Panc1 (cell line): ENCODE data around the gene GNAS. TPM values are rescaled to one million over a fixed set of nuclear protein-coding genes. Genes with fewer than 3 reads are reported as not detected.
A peak's percentile ranks its signal among the peaks of the same experiment; 100 is the strongest.

Experiments used
- ATAC-seq: fragments of 200-7000 bp; cut with Tn5 transposase; 2 replicates; pipeline ENCODE4 v1.9.1; 2020; ENCODE audit warnings: mild to moderate bottlenecking, moderate library complexity
- BruUV-seq: library from RNA; stranded (reverse); fragments of 400-500 nt; replicated peaks from 2 replicates; lab custom pipeline; 2021; lab: Mats Ljungman, UMichigan
- CTCF ChIA-PET: fragments of 300-600 bp; sonication (Branson Sonifier 250); formaldehyde crosslinking; loops from one replicate; lab custom pipeline; 2022; ENCODE audit warnings: antibody characterized with exemption; lab: Charles Lee
- POLR2A ChIA-PET: fragments of 300-600 bp; sonication (Branson Sonifier 250); formaldehyde crosslinking; loops from one replicate; lab custom pipeline; 2022; ENCODE audit warnings: antibody characterized with exemption; lab: Charles Lee
- DNase-seq: peaks from one replicate; pipeline ENCODE4 v3.0.0-alpha.2; 2010; ENCODE audit warnings: low read depth, low spot score
- H3K27ac ChIP-seq: 2 replicates; pipeline ENCODE4 v1.5.1; 2011; ENCODE audit warnings: mild to moderate bottlenecking, low read length, inconsistent platforms
- H3K27me3 ChIP-seq: fragments of 200-500 bp; sonication (Bioruptor generic); 2 replicates; pipeline ENCODE4 v1.6.0; 2014; ENCODE audit warnings: low read length, inconsistent platforms; ENCODE audit not compliant: control insufficient read depth, insufficient read depth
- H3K36me3 ChIP-seq: fragments of 200-500 bp; sonication (Bioruptor generic); 2 replicates; pipeline ENCODE4 v1.5.1; 2014; ENCODE audit warnings: inconsistent platforms, mild to moderate bottlenecking, low read length, moderate library complexity; ENCODE audit not compliant: control insufficient read depth, insufficient read depth
- H3K4me1 ChIP-seq: 2 replicates; pipeline ENCODE4 v1.5.1; 2011; ENCODE audit warnings: inconsistent platforms, mild to moderate bottlenecking, low read length, moderate library complexity; ENCODE audit not compliant: control insufficient read depth, insufficient read depth
- H3K4me3 ChIP-seq, 2 experiments: 2 replicates each; pipeline ENCODE4 v1.5.1; 2011 to 2012; ENCODE audit warnings: low read depth in 2 of 2, low read length in 2 of 2, mild to moderate bottlenecking in 2 of 2, inconsistent platforms in 1 of 2, moderate library complexity in 1 of 2
- H3K9me3 ChIP-seq: fragments of 200-500 bp; sonication (Bioruptor generic); 2 replicates; pipeline ENCODE4 v1.5.1; 2014; ENCODE audit warnings: low read depth, mild to moderate bottlenecking, inconsistent platforms, low read length, moderate library complexity; ENCODE audit not compliant: control insufficient read depth, insufficient read depth
- POLR2AphosphoS5 ChIP-seq: IDR thresholded peaks from 2 replicates; pipeline ENCODE4 v1.6.1; 2012; ENCODE audit warnings: mild to moderate bottlenecking, low read depth, low read length, moderate library complexity
- SIN3A ChIP-seq: IDR thresholded peaks from 2 replicates; pipeline ENCODE4 v1.6.1; 2012; ENCODE audit warnings: low read depth, mild to moderate bottlenecking, low read length, moderate library complexity, borderline replicate concordance; ENCODE audit not compliant: insufficient read depth
- TCF7L2 ChIP-seq: IDR thresholded peaks from 2 replicates; pipeline ENCODE4 v1.6.1; 2011; ENCODE audit warnings: mild to moderate bottlenecking, low read depth, low read length, inconsistent platforms
- in situ Hi-C: cut with HindIII; loops from 2 replicates; pipeline ENCODE4 v1.10.0; 2016; ENCODE audit warnings: low sequenced_read_pairs, low pct_unique_long_range_greater_than_20kb
- intact Hi-C: fragments of 100-400 bp; cut with micrococcal nuclease; formaldehyde crosslinking; loops from one replicate; pipeline ENCODE4 v1.10.0; 2022; ENCODE audit not compliant: unreplicated experiment
- total RNA-seq: library from RNA; stranded (reverse); gene quantifications from one replicate; pipeline ENCODE4 v1.2.1, GENCODE V29; 2021; ENCODE audit not compliant: unreplicated experiment
- TF ChIP-seq, protein P1 (sequence below): fragments of 450-650 bp; IDR thresholded peaks from 2 replicates; pipeline ENCODE4 v1.5.1; 2017; ENCODE audit warnings: mild to moderate bottlenecking
- TF ChIP-seq, protein P2 (sequence below), 2 experiments: IDR thresholded peaks; 2 replicates each; pipeline ENCODE4 v1.6.1; 2011 to 2012; ENCODE audit warnings: low read depth in 2 of 2, control low read depth in 1 of 2, low read length in 1 of 2, mild to moderate bottlenecking in 1 of 2, moderate library complexity in 1 of 2; ENCODE audit not compliant: insufficient read depth in 1 of 2

GNAS gene
- total RNA-seq, 1 experiment from 2014 or later: 756 TPM

DNA sequence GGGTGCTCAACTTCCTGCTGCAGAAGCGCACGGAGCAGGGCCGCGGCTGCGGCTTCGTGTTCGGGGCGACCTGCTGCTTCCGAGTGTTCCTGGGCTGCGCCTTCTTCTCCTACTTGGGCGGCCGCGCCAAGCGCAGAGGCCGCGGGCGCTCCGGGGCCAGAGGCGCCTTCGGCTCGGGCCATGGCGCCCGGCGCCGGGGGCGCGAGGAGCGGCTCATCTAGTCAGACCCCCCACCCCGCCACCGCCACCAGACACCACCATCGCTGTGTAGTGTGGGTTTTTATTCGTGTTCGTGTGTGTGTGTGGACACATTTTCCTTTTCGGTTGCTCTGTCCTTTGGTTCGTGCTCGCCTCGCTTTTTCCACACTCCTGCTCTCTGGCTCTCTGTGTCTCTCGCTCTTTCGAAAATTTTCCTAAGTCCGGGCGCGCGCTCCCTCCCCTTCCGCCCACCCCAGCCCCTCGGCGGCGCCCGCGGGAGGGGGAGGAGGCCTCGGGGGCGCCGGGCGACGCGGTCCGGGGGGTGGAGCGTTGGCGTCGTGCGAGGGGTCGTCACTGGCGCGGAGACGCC, 38.1 kb downstream of the GNAS start:
- H3K36me3 ChIP-seq: peaks cover 2% of the 10 kb centered on the region; the same call in 1 of the 2 replicates
- H3K4me3 ChIP-seq: peak overlapping the region; percentile 61 to 77
- no peaks in the 10 kb centered on the region for H3K9me3 ChIP-seq
- BruUV-seq: no TSS peak
- H3K4me1 ChIP-seq: peaks cover 25% of the 10 kb centered on the region
- ATAC-seq: peak; percentile 86
- H3K27ac ChIP-seq: peak overlapping the region; percentile 64
- CTCF ChIA-PET: no interaction called here
- intact Hi-C loops: loop anchor here (10.0 kb wide), 1 partner anchor 94 kb away; the partner anchor contains the start of gene NELFCD
- POLR2A ChIA-PET: no interaction called here
- H3K27me3 ChIP-seq: no peaks in the 10 kb centered on the region
- DNase-seq: no peak
- peak; percentile 20; the same call in 1 of the 2 replicates for TF ChIP-seq POLR2AphosphoS5
- TF ChIP-seq, protein P1, sequence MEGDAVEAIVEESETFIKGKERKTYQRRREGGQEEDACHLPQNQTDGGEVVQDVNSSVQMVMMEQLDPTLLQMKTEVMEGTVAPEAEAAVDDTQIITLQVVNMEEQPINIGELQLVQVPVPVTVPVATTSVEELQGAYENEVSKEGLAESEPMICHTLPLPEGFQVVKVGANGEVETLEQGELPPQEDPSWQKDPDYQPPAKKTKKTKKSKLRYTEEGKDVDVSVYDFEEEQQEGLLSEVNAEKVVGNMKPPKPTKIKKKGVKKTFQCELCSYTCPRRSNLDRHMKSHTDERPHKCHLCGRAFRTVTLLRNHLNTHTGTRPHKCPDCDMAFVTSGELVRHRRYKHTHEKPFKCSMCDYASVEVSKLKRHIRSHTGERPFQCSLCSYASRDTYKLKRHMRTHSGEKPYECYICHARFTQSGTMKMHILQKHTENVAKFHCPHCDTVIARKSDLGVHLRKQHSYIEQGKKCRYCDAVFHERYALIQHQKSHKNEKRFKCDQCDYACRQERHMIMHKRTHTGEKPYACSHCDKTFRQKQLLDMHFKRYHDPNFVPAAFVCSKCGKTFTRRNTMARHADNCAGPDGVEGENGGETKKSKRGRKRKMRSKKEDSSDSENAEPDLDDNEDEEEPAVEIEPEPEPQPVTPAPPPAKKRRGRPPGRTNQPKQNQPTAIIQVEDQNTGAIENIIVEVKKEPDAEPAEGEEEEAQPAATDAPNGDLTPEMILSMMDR: no peak
- no peak for TF ChIP-seq TCF7L2
- in situ Hi-C loops: no loop called here

DNA sequence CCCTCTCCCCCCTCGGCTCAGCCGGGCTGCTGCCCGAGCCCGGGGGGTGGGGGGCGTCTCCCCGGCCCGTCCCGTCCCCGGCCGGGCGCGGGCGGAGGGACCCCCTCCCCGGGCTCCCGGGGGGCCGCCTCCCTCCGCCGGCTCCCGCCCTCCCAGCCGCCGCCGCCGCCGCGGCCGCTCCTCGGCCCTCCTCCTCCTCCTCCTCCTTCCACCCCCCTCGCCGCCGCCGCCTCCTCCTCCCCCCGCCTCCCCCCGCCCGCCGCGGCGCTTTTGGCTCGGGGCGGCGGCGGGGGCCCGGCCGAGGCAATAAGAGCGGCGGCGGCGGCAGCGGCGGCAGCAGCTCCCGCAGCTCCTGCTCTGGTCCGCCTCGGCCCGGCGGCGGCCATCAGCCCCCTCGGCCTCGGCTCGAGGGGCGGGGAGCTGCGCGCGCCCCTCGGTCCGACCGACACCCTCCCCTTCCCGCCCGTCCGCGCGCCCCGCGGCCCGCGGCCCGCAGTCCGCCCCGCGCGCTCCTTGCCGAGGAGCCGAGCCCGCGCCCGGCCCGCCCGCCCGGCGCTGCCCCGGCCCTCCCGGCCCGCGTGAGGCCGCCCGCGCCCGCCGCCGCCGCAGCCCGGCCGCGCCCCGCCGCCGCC, 38.7 kb downstream of the GNAS start:
- H3K27ac ChIP-seq: no peak overlapping the region
- H3K9me3 ChIP-seq: no peaks in the 10 kb centered on the region
- ATAC-seq (peak; percentile 80), DNase-seq (no peak)
- ChIA-PET POLR2A (interaction anchor here (0.6 kb wide), 1 partner anchor 610 kb away, joined by 8 read pairs; no protein-coding TSS in a partner anchor), CTCF (interaction anchor here (0.6 kb wide), 2 partner anchors 76 to 369 kb away, joined by 3 to 4 read pairs; no protein-coding TSS in a partner anchor)
- BruUV-seq: no TSS peak
- no peak for TF ChIP-seq SIN3A
- TF ChIP-seq, protein P2, sequence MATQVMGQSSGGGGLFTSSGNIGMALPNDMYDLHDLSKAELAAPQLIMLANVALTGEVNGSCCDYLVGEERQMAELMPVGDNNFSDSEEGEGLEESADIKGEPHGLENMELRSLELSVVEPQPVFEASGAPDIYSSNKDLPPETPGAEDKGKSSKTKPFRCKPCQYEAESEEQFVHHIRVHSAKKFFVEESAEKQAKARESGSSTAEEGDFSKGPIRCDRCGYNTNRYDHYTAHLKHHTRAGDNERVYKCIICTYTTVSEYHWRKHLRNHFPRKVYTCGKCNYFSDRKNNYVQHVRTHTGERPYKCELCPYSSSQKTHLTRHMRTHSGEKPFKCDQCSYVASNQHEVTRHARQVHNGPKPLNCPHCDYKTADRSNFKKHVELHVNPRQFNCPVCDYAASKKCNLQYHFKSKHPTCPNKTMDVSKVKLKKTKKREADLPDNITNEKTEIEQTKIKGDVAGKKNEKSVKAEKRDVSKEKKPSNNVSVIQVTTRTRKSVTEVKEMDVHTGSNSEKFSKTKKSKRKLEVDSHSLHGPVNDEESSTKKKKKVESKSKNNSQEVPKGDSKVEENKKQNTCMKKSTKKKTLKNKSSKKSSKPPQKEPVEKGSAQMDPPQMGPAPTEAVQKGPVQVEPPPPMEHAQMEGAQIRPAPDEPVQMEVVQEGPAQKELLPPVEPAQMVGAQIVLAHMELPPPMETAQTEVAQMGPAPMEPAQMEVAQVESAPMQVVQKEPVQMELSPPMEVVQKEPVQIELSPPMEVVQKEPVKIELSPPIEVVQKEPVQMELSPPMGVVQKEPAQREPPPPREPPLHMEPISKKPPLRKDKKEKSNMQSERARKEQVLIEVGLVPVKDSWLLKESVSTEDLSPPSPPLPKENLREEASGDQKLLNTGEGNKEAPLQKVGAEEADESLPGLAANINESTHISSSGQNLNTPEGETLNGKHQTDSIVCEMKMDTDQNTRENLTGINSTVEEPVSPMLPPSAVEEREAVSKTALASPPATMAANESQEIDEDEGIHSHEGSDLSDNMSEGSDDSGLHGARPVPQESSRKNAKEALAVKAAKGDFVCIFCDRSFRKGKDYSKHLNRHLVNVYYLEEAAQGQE (IDR thresholded peaks at IDR 0.05; ENCODE audit: insufficient read depth in 1 of 2, low read depth in 2 of 2, low read length in 1 of 2): no peak
- no peak for TF ChIP-seq POLR2AphosphoS5
- no peaks in the 10 kb centered on the region for H3K27me3 ChIP-seq
- intact Hi-C loops: loop anchor here (10.0 kb wide), 1 partner anchor 94 kb away; the partner anchor contains the start of gene NELFCD
- H3K36me3 ChIP-seq: peaks cover 2% of the 10 kb centered on the region; the same call in 1 of the 2 replicates
- H3K4me3 ChIP-seq: peak overlapping the region; percentile 68 to 77
- H3K4me1 ChIP-seq: peaks cover 30% of the 10 kb centered on the region
- in situ Hi-C loops: no loop called here
